SK-N-MC (cell line): ENCODE measurements around the gene ANKRD9.

Source experiments
- EZH2 ChIP-seq: fragments of 200-600 bp; sonication (generic); IDR thresholded peaks from one replicate; pipeline ENCODE4 v1.6.1; 2017; ENCODE audit warnings: antibody characterized with exemption
- FOXP2 ChIP-seq: optimal IDR thresholded peaks from 2 replicates; pipeline ENCODE3; 2011; ENCODE audit warnings: mild to moderate bottlenecking, moderate library complexity; ENCODE audit not compliant: insufficient read depth; ENCODE audit errors: extremely low read length, control extremely low read depth
- POLR2AphosphoS5 ChIP-seq: IDR thresholded peaks from 2 replicates; pipeline ENCODE4 v1.6.1; 2012; ENCODE audit warnings: mild to moderate bottlenecking, low read depth, low read length, borderline replicate concordance

- no peak for TF ChIP-seq POLR2AphosphoS5
- no peak for TF ChIP-seq EZH2
- no peak for TF ChIP-seq FOXP2
These were observed 52.1 kb downstream of the ANKRD9 start for GRCh38 chr14:102457509-102457908.
